SKM-1 treated with dmso at 0.1 percent for 144 hours (cell line): ENCODE results near the gene NR2C2.

Experiments
- DNase-seq: peaks from one replicate; lab custom pipeline; 2025; ENCODE audit not compliant: unreplicated experiment; lab: John Stamatoyannopoulos, UW

The NR2C2 gene

DNA sequence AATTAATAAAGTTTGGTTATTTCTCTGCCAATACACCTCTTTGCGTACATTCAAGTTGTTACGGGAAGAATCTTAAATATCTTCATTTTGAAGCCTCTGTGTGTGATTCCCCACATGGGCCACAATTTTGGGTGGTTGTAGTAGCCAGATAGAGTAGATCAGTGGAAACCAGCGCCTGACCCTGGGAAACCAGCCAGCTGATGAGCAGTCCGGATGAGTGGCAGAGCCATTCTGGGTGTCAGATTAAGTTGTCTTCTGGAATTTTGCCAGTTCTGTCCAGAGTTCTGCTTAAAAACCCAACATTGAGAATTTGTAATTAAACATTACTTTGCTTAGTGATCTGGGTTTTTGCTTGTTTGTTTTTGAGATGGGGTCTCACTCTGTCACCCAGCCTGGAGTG, 68.1 kb downstream of the NR2C2 start:
- no peak for DNase-seq

DNA sequence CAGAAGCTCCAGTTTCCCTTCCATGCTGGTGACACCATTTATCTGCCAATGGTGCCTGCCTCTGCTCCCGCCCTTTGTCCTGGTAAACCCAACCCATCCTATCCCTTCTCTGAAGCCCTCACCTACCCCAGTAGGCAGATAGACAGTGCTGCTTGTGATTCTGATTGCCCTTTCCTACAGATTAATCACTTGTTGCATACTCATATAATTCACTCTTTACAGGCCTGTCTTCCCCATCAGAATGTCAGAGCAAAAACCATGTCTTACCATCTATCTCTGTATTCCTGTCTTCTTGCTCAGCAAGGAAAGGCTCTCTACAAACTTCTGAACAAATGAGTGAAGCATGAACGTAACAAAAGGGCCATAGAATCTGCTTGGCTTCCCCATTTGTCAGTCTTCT, 69.8 kb downstream of the NR2C2 start:
- no peak for DNase-seq

GRCh38 chr3:15023249-15023648, 75.9 kb downstream of the NR2C2 start:
- DNase-seq, result no peak

DNA sequence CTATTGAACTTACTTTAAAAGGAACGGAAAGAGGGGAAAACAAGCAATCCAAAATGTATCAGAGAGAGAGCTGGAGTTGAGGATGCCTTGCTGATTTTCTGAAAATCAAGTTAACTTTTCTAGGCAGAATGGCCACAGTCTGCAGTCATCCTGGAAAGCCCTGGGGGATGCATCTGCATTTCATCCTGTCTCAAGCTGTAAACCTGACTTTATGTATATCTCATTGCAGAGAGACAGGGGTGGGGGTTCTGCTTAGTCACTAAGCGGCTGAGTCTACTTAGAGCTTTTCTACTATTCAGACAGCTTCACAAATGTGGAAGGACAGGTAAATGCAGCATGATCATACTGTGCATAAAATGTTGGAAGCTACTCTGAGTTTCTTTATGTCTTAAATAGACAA, 76.3 kb downstream of the NR2C2 start:
- no peak for DNase-seq

- no peak for DNase-seq
Measured at GRCh38 chr3:15029625-15030024, 82.2 kb downstream of the NR2C2 start.

DNA sequence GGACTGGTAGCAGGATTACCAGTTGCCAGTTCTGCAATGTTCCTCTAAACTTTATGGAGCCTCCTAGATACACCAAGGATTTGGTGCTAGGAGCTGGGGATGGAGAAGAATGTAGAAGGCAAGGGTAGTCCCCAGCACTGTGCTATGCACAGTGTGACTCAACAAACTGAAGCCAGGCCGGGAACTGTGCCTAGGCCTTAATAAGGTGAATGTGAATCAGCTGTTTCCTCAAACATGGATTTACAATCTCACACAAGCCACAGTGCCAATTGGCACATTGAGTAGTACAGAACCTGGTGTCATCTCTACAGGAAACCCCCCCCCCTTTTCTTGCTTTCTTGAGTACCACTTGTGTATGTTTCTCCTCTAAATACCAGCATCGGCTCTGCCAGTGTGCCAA, 85.3 kb downstream of the NR2C2 start:
- DNase-seq, result no peak

DNA sequence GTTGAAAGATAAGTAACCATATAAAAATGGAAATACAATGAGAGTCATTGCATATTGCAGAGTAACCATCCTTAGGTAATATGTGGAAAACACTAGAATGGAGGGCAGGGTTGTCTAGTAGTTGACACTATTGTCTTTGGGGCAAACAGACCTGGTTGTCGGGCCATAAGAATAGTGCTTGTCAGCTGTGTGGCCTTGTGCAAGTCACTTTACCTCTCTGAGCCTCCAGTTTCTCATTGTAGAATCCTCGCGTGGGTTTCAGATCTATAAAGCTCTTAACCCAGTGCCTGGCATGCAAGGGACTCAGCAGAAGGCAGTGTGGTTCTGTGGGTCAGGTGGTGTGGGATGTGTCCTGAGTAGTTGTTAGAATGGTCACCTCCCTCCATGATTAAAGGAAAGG, 85.7 kb downstream of the NR2C2 start:
- DNase-seq, result no peak

- DNase-seq, result no peak
Measured at GRCh38 chr3:15038306-15038705, 90.9 kb downstream of the NR2C2 start.

DNA sequence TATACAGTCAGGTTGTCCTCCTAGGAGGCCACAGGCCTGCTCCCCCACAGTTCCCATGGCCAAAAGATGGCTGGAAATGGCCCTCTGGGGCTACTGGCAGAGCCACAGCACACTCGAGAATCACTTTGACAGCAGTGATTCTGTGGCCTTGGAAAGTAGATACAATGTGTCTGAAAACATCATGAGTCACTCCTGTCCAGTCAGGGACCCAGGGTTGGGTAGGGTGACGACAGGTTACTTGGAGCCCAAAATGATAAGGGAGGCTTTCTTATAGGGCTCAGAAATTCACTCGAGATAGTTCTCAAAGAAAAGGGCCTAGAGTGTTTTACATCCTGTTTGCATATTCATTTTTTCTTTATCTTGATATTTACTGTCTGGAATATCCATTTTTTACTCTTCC, 93.5 kb downstream of the NR2C2 start:
- no peak for DNase-seq

DNA sequence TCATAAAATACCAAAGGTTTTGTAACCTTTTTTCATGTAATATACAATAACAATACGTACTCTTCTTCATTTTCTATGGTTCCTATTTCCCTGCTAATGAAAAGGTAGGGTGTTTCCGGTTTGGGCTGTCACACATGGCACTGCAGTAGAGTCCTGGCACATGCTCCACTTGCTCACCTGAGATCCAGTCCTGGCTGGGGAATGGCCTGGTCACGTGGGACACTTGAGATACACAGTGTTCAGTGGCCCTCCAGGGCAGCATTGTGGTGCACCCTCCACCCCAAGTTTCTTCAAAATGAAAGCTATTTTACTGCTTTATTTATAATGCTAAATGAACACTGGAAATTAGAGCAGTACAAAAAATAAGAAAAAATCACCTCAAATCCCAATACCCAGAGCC, 94.6 kb downstream of the NR2C2 start:
- DNase-seq, result no peak

DNA sequence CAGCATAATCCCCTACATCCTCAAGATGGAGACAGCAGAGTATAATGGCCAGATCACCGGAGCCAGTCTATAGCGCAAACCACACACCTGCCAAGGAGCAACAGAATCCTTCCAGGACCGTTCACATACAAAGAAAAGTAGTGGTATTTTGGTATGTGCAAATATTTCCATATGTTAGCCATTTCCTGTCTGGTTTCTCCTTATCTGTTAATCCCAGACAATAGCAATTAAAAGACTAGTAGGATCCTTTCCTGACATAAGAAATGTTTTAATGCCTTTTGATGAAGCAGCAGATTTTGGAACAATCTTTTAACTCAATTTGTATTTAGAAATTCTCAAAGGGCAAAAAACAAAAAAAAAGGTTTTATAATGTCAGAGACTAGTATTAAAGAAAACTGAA, 95.6 kb downstream of the NR2C2 start:
- no peak for DNase-seq

DNA sequence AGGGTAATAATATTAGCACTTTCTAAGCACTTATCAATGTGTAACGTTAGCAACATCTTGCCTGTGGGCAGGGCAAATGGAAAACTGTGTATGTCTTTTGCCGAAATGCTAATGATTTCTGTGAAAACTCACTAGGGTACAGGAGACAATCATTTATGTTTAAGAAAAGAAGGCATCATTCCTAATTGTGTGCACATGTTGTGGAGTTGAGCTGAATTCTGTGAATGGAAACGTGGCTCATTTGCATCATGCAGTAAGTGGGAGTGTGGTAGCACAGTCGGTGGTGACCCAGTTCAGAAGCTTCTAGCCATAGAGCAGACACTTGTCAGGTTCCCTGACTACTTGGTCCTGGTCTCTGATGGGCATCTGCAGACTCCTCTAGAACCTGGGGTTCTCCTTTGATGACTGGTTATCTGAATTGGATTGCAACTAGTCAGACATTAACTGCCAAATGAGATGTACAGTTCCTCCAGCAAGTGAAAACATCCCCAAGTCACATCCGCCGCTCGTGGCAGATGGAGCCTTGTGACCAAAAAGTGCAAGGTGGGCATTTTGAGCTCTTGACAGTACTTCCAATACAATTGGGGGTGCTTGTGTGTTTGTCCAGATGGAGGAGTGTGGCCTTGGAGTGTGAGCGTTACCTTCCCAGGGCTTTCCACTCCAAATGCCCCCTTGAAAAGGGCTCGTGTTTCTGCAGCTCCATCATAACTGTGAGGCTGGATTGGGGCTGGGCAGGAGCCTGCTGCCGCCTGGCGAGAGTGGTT, 96.2 kb downstream of the NR2C2 start:
- no peak for DNase-seq

DNA sequence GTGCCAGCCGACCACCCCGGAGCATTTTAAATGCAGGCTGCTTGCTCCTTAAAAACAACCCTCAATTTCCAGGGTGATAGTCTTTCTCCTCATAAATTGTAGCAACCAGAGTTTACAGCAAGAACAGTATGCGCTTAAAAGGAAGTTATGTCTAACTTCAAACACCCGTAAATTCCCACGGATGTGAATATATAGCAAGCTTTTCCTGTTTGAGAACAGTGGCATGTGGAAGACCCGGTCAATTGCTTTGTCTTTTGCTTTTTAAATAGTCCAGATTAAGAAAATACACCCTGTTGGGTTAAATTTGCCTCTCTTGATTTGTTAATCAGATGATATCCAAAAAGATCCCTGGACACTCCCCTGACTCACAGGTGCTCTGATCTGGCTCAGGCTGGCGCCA, 96.9 kb downstream of the NR2C2 start:
- DNase-seq, result no peak

DNA sequence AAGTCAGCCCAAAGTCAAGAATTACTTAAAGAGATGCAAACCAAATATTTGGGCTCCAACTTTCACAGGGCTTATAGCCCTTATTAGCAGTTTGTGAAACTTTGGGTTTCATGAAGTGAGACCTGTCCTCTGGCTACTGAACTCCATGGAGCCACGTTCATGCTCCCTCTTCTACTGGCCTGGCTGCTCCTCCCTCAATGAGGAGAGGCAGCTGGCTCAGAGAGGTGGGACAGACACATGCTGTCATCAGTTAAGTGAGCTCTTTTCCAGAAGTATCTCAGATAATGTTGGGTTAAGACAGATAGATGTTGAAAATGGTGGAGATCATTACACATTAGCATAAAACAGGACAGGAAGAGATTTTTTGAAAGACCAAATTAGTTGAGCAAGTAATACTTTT, 98.3 kb downstream of the NR2C2 start:
- DNase-seq, result no peak

DNA sequence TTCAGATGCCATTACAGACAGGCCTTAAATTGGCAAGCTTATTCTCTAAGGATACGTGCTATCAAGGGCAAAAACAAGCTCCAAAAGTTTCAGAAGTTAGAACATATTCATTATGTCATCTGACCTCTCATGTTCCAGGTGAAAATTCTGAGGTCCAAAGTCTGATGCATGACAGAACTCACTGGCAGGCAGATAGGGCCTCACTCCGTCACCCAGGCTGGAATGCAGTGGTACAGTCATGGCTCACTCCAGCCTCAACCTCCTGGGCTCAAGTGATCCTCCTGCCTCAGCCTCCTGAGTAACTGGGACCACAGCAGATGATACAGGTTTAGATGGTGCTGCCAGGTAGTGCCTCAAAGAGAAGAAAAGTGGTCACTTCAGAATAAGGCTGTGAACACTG, 102.2 kb downstream of the NR2C2 start:
- DNase-seq, result no peak

- no peak for DNase-seq
Measured at GRCh38 chr3:15050405-15051092, 103.2 kb downstream of the NR2C2 start.

DNA sequence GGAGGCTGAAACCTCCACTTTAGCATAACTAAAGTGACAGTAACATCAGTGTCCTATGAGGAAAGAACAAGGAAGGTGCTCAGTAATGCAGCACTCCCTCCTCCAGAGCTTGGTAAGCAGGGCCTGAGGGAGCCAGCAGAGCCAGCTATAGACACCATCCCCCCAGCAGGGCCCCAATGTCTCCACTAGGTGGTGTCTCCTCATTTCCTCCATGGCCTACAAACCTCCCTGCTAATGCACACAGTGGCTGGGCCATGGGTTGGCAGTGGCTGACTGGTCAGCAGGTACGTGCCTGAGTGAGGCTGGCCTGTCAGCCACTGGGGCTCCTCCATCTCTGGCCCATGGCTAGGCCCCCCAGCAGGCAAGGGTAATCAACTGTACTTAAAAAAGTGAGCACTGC, 104.1 kb downstream of the NR2C2 start:
- peak; percentile 71 for DNase-seq

- no peak for DNase-seq
Measured at GRCh38 chr3:15052335-15053242, 105.2 kb downstream of the NR2C2 start.

DNA sequence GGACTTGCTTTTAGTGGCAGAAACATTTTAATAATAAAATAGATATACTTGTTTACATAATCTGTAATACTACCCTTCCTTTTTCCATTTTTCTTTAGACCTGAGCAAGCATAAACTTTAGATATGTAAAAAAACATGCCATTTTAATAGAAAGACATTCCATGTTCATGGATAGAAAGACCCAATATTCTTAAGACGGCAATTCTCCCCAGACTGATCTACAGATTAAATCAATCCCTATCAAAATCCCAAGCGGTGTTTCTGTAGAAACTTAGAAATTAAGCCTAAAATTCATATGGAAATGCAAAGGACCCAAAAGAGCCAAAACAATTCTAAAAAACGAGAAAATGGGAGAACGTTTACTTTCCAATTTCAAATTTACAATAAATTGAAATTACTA, 106.2 kb downstream of the NR2C2 start:
- DNase-seq, result no peak

- no peak for DNase-seq
Measured at GRCh38 chr3:15055019-15055557, 107.7 kb downstream of the NR2C2 start.

- no peak for DNase-seq
Measured at GRCh38 chr3:15056676-15057404, 109.5 kb downstream of the NR2C2 start.
